SW 1271 (cell line): Measurements from ENCODE around the gene STARD7.

Source experiments
- DNase-seq, 2 experiments: peaks; one replicate each; lab custom pipeline; 2025; lab: John Stamatoyannopoulos, UW

The STARD7 gene

GRCh38 chr2:96197546-96198255 lies 10.9 kb downstream of the STARD7 start:
- no peak for DNase-seq

GRCh38 chr2:96195410-96196066 lies 13.1 kb downstream of the STARD7 start:
- no peak for DNase-seq

GRCh38 chr2:96191937-96192670 lies 16.5 kb downstream of the STARD7 start:
- no peak for DNase-seq

- DNase-seq, result no peak
Observed at GRCh38 chr2:96188821-96189526, 19.7 kb downstream of the STARD7 start.

- DNase-seq, result no peak
Observed at GRCh38 chr2:96186562-96186961, 22.1 kb downstream of the STARD7 start.

GRCh38 chr2:96185516-96185915 lies 23.1 kb downstream of the STARD7 start:
- DNase-seq, result no peak

GRCh38 chr2:96184989-96185388 lies 23.6 kb downstream of the STARD7 start:
- DNase-seq, result no peak

GRCh38 chr2:96184188-96184587 lies 24.4 kb downstream of the STARD7 start:
- no peak for DNase-seq

GRCh38 chr2:96181529-96181928 lies 27.1 kb downstream of the STARD7 start:
- DNase-seq, result no peak

- DNase-seq, result no peak
Observed at GRCh38 chr2:96180521-96180920, 28.1 kb downstream of the STARD7 start.

GRCh38 chr2:96180002-96180401 lies 28.6 kb downstream of the STARD7 start:
- DNase-seq, result no peak

GRCh38 chr2:96176661-96177060 lies 32.0 kb downstream of the STARD7 start:
- DNase-seq, result no peak

GRCh38 chr2:96175951-96176350 lies 32.7 kb downstream of the STARD7 start:
- no peak for DNase-seq

- DNase-seq, result peak in 1 of 2 experiments; percentile 50
Observed at GRCh38 chr2:96174251-96175144, 34.1 kb downstream of the STARD7 start.

GRCh38 chr2:96171831-96172230 lies 36.8 kb downstream of the STARD7 start:
- DNase-seq, result no peak

- DNase-seq, result no peak
Observed at GRCh38 chr2:96170626-96171025, 38.0 kb downstream of the STARD7 start.

GRCh38 chr2:96169868-96170507 lies 38.6 kb downstream of the STARD7 start:
- DNase-seq, result no peak

- DNase-seq, result no peak
Observed at GRCh38 chr2:96167407-96168013, 41.1 kb downstream of the STARD7 start.

- DNase-seq, result no peak
Observed at GRCh38 chr2:96164459-96165184, 44.0 kb downstream of the STARD7 start.
